Epithelial cell of proximal tubule (primary cell): ENCODE results near the gene CFAP69. TPM values are rescaled to one million over a fixed set of nuclear protein-coding genes. Genes with fewer than 3 reads are reported as not detected.
"Not testable (repeated sequence)": the region's sequence is repeated elsewhere in the genome, so short reads cannot be mapped to it uniquely, and the experiment has no call there.

ENCODE experiments used
- DNase-seq: peaks from one replicate; pipeline ENCODE4 v3.0.0-alpha.2; 2011; ENCODE audit warnings: low read depth
- H3K4me3 ChIP-seq: 2 replicates; pipeline ENCODE4 v1.5.1; 2011; ENCODE audit warnings: low read depth, mild to moderate bottlenecking, low read length
- total RNA-seq: library from RNA; depleted of rRNA; stranded (reverse); fragments of >200 nt; gene quantifications from 2 replicates; pipeline ENCODE4 v1.2.3, GENCODE V29; 2015
- TF ChIP-seq, protein P1 (sequence below): conservative IDR thresholded peaks from 2 replicates; pipeline ENCODE4 v1.5.1; 2012; ENCODE audit warnings: low read depth, mild to moderate bottlenecking, low read length

Gene CFAP69
- total RNA-seq, 1 donor from 2014 or later: 0.29 TPM

DNA sequence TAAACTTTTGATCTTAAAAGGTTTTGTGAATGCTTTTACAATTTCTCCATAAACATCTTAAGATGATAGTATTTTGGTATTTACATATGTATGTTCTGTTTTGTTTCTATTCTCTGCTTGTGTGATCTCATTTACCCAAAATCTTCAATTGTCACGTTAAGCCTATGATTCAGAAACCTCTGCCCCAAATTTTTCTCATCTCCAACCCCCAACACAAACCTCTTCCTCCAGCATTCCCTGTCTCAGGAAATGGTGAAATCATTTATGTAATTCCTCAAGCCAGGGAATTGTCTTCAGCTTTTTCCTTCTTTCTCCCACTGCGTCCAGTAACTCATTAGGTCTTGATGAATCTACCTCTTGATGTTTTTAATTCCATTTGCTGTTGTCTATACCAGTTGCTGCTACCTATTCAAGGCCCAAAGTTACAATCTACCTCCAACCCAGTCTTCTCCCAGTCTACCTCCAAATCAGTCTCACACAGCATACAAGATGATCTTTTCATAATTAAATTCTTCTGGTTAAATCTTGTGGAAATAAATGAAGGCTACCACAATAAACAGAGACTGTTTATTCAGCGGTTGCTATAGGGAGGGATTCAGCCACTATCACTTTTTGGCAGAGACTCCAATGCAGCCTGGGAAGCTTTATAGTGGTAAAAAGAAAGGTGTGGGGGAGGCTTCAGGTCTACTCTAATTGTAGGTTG is 5.8 kb downstream of the CFAP69 start:
- H3K4me3 ChIP-seq: no peak overlapping the region
- DNase-seq: no peak
- TF ChIP-seq, protein P1, sequence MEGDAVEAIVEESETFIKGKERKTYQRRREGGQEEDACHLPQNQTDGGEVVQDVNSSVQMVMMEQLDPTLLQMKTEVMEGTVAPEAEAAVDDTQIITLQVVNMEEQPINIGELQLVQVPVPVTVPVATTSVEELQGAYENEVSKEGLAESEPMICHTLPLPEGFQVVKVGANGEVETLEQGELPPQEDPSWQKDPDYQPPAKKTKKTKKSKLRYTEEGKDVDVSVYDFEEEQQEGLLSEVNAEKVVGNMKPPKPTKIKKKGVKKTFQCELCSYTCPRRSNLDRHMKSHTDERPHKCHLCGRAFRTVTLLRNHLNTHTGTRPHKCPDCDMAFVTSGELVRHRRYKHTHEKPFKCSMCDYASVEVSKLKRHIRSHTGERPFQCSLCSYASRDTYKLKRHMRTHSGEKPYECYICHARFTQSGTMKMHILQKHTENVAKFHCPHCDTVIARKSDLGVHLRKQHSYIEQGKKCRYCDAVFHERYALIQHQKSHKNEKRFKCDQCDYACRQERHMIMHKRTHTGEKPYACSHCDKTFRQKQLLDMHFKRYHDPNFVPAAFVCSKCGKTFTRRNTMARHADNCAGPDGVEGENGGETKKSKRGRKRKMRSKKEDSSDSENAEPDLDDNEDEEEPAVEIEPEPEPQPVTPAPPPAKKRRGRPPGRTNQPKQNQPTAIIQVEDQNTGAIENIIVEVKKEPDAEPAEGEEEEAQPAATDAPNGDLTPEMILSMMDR: no peak

DNA sequence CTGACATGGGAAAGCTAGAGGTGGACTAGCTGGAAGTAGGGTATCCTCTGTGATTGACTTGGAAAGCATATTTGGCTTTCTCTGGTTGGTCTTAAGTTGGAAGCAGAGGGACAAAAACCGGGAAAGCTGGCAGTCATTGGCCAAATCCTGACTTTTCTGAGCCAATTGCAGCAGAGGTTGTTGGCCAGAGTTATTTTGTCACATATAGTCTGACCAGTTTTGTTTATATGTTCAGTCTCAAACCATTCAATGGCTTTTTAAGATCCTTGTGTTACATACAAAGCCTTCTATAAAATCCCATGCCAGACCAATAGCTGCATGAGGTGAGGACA is 6.3 kb downstream of the CFAP69 start:
- DNase-seq: no peak
- no peak overlapping the region for H3K4me3 ChIP-seq
- TF ChIP-seq, protein P1: no peak

DNA sequence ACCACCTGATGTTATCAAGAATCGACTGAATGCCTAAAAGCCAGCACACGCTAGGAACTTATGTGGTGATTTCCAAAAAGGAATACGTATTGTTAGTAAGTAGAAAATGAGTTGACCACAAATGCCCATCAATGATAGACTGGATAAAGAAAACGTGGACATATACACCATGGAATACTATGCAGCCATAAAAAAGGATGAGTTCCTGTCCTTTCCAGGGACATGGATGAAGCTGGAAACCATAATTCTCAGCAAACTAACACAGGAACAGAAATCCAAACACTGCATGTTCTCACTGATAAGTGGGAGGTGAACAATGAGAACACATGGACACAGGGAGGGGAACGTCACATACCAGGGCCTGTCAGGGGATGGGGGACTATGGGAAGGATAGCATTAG is 11.0 kb downstream of the CFAP69 start:
- not testable (repeated sequence) for DNase-seq, H3K4me3 ChIP-seq

DNA sequence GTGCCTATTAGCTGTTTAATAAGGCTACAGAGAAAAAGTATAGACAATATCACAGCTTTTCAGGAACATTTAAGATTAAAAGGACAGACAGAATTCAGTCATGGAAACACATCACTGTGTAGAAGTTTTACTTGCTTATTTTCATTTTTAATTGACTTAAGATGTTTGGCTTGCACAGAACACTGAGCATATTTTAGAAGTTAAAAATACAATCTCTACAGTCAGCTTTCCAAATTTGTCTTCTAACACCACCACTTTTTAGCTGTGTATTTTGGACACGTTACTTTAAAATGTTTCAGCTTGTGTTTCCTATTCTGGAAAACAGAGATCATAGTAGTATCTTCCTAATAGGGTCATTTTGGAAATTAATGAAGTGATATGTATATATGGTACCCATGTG is 11.8 kb downstream of the CFAP69 start:
- TF ChIP-seq, protein P1: no peak
- no peak for DNase-seq
- no peak overlapping the region for H3K4me3 ChIP-seq

DNA sequence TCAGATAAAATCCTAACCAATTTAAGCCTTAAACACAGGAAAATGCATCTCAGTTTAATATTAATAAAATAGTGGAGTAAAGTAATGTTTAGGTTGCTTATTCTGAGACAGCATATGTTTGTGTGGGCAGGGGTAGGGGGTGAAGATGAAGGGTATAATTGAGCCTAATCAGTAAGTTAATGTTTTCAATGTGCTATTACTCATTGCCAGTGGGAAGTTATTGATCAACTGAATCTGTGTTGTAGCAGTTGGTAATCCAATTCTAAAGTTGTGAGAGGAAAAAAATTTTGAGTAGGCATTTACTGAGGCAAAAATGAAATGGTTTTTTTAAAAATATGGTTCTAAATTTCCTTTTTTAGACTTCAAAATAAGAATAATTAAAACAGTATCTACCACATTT is 16.5 kb downstream of the CFAP69 start:
- no peak for DNase-seq
- TF ChIP-seq, protein P1: no peak
- no peak overlapping the region for H3K4me3 ChIP-seq

DNA sequence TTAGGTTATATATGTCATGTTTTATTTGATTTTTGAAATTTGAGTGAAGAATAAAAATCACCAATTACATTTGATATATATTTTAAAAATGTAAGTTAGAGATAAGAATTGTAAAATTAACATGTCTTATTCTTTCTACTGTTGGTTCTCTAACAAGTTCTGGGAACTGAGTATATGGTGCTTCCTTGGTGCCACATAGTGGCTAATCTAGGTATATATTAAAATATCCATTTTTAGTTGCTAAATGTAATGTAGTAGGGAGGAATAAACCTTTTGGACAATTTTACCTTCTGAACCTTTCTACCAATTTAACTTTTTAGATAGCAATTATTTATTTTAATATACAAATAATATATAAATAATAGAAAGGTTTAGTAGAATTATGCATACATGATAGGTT is 17.5 kb downstream of the CFAP69 start:
- H3K4me3 ChIP-seq: no peak overlapping the region
- no peak for DNase-seq
- TF ChIP-seq, protein P1: peak; percentile 62

DNA sequence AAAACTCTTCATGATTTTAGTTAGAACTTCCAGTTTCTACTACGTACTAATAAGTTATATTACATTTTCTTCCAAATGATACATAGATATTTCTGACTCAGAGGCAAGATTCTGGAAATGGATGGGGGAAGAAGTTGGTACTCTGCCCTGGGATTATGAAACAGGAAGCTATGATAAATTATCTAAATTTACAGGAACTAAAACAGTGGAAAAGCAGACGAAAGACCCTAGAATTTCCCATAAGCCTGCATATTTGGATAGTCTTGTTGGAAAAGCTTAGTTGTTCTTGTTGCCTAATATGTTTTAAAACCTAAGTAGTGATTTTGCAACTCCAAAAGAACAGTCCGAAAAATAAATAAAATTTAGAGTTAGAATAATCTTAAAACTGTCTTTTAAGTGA is 21.8 kb downstream of the CFAP69 start:
- H3K4me3 ChIP-seq: no peak overlapping the region
- TF ChIP-seq, protein P1: no peak
- no peak for DNase-seq
